ENCODE measurements around the gene L3MBTL4. TPM values are rescaled to one million over a fixed set of nuclear protein-coding genes. Genes with fewer than 3 reads are reported as not detected.
A peak's percentile ranks its signal among the peaks of the same experiment; 100 is the strongest.

Gene L3MBTL4
- total RNA-seq, 1 donor from 2014 or later = 0.34 TPM

GRCh38 chr18:6444466-6445228 lies 29.9 kb upstream of the L3MBTL4 start:
- Histone ChIP-seq H3K9ac (no peak overlapping the region), H2AFZ (replicated peaks) (no peak overlapping the region), H3F3A (ENCODE audit: low read depth) (no peaks in the 10 kb centered on the region), H3K4me1 (no peaks in the 10 kb centered on the region), H3K27me3 (no peaks in the 10 kb centered on the region), H3K36me3 (no peaks in the 10 kb centered on the region), H4K20me1 (ENCODE audit: low read depth) (no peaks in the 10 kb centered on the region), H3K79me2 (ENCODE audit: low read depth) (no peaks in the 10 kb centered on the region), H3K4me2 (no peak overlapping the region), H3K27ac (no peak overlapping the region), H3K9me3 (ENCODE audit: low read depth) (no peaks in the 10 kb centered on the region), H3K4me3 (no peak overlapping the region)
- Mint-ChIP-seq H3K4me1 (peaks cover 4% of the 10 kb centered on the region), H3K27ac (no peak overlapping the region), H3K9me3 (no peaks in the 10 kb centered on the region), H3K27me3 (ENCODE audit: insufficient read depth, low read depth) (peaks cover 2% of the 10 kb centered on the region), H3K36me3 (no peaks in the 10 kb centered on the region), H3K4me3 (no peak overlapping the region)
- TF ChIP-seq CTCF (IDR thresholded peaks at IDR 0.05) = no peak
- TF ChIP-seq EZH2phosphoT487 (IDR thresholded peaks at IDR 0.05) = no peak
- TF ChIP-seq EZH2 (IDR thresholded peaks at IDR 0.05) = no peak
- DNase-seq (ENCODE audit: low spot score) = no peak

- H3K4me3 ChIP-seq = no peak overlapping the region
- no peak overlapping the region for H3K27ac ChIP-seq
- H3F3A ChIP-seq (ENCODE audit: low read depth) = no peaks in the 10 kb centered on the region
- H2AFZ ChIP-seq (replicated peaks) = no peak overlapping the region
- H3K4me2 ChIP-seq = no peak overlapping the region
- H3K27me3 Mint-ChIP-seq (ENCODE audit: insufficient read depth, low read depth) = peaks cover 2% of the 10 kb centered on the region
- TF ChIP-seq EZH2 (IDR thresholded peaks at IDR 0.05) (no peak), EZH2phosphoT487 (IDR thresholded peaks at IDR 0.05) (no peak), CTCF (IDR thresholded peaks at IDR 0.05) (no peak)
- H3K27ac Mint-ChIP-seq = no peak overlapping the region
- no peaks in the 10 kb centered on the region for H3K36me3 Mint-ChIP-seq
- no peak overlapping the region for H3K4me3 Mint-ChIP-seq
- H3K4me1 ChIP-seq = no peaks in the 10 kb centered on the region
- H3K9ac ChIP-seq = no peak overlapping the region
- no peaks in the 10 kb centered on the region for H3K27me3 ChIP-seq
- no peaks in the 10 kb centered on the region for H3K79me2 ChIP-seq (ENCODE audit: low read depth)
- H3K4me1 Mint-ChIP-seq = peaks cover 4% of the 10 kb centered on the region
- H3K9me3 Mint-ChIP-seq = no peaks in the 10 kb centered on the region
- no peaks in the 10 kb centered on the region for H3K9me3 ChIP-seq (ENCODE audit: low read depth)
- H4K20me1 ChIP-seq (ENCODE audit: low read depth) = no peaks in the 10 kb centered on the region
- H3K36me3 ChIP-seq = no peaks in the 10 kb centered on the region
- DNase-seq (ENCODE audit: low spot score) = no peak
Observed at GRCh38 chr18:6441200-6441599, 26.5 kb upstream of the L3MBTL4 start.

- H3K27me3 Mint-ChIP-seq (ENCODE audit: insufficient read depth, low read depth) = no peaks in the 10 kb centered on the region
- Histone ChIP-seq H3K27me3 (no peaks in the 10 kb centered on the region), H3F3A (ENCODE audit: low read depth) (no peaks in the 10 kb centered on the region), H4K20me1 (ENCODE audit: low read depth) (no peaks in the 10 kb centered on the region), H3K9ac (no peak overlapping the region), H3K79me2 (ENCODE audit: low read depth) (no peaks in the 10 kb centered on the region), H3K36me3 (no peaks in the 10 kb centered on the region), H3K9me3 (ENCODE audit: low read depth) (no peaks in the 10 kb centered on the region), H3K4me2 (no peak overlapping the region), H3K4me3 (no peak overlapping the region), H2AFZ (replicated peaks) (peak overlapping the region; percentile 52), H3K27ac (no peak overlapping the region), H3K4me1 (no peaks in the 10 kb centered on the region)
- no peak for TF ChIP-seq EZH2phosphoT487 (IDR thresholded peaks at IDR 0.05)
- no peak for TF ChIP-seq EZH2 (IDR thresholded peaks at IDR 0.05)
- H3K27ac Mint-ChIP-seq = no peak overlapping the region
- no peaks in the 10 kb centered on the region for H3K36me3 Mint-ChIP-seq
- DNase-seq (ENCODE audit: low spot score) = no peak
- no peaks in the 10 kb centered on the region for H3K9me3 Mint-ChIP-seq
- H3K4me3 Mint-ChIP-seq = no peak overlapping the region
- no peaks in the 10 kb centered on the region for H3K4me1 Mint-ChIP-seq
Observed at GRCh38 chr18:6437937-6438818, 23.5 kb upstream of the L3MBTL4 start.

All from neural progenitor cell (in vitro differentiated cells).